Stimulated activated CD4-positive, alpha-beta T cell treated with anti-CD3 and anti-CD28 coated beads, Interleukin-12 subunit alpha, Interleukin-12 subunit beta, amount 100 ng/mL, for 4 hours (primary cell): ENCODE data around the gene SLC1A1.

Source experiments
- DNase-seq: peaks from one replicate; pipeline ENCODE4 v3.0.0-alpha.2; 2020

Gene SLC1A1

DNA sequence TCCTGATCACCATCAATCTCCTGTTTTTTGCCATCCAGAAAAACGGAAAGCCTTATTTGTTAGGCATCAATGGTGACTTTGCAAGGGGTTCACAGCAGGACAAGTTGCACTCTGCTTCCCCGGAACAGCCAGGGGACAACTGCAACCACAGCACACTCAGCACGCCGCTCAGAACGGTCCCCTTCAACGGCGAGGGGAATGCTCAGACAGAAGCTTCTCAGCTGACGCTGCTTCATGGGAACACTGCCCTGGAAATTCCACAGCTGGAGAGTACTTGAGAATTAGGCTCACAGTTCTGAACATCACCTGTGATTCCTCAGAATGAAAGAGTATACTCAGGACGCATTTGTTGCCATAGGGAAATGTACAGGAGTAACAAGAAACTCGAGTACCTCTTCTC lies 131.7 kb downstream of the SLC1A1 start:
- no peak for DNase-seq

- DNase-seq: no peak
Measured at GRCh38 chr9:4630836-4631235, 140.6 kb downstream of the SLC1A1 start.
